Stimulated activated CD8-positive, alpha-beta memory T cell treated with anti-CD3 and anti-CD28 coated beads, Interleukin-4, amount 100 ng/mL, for 1 hour (primary cell): Measurements from ENCODE around the gene MOGAT2.

ENCODE experiments used
- DNase-seq, 2 donors: peaks; one replicate each; pipeline ENCODE4 v3.0.0-alpha.2; 2020; ENCODE audit warnings: low read depth in 2 of 2, low spot score in 1 of 2

MOGAT2 gene

GRCh38 chr11:75777461-75778110 is 59.9 kb downstream of the MOGAT2 start:
- no peak for DNase-seq

- no peak for DNase-seq
These were observed 61.3 kb downstream of the MOGAT2 start for GRCh38 chr11:75778962-75779361.

- no peak for DNase-seq
These were observed 62.3 kb downstream of the MOGAT2 start for GRCh38 chr11:75779960-75780359.

- no peak for DNase-seq
These were observed 63.2 kb downstream of the MOGAT2 start for GRCh38 chr11:75780888-75781287.

GRCh38 chr11:75781296-75781695 is 63.7 kb downstream of the MOGAT2 start:
- DNase-seq: no peak

GRCh38 chr11:75781831-75782230 is 64.2 kb downstream of the MOGAT2 start:
- no peak for DNase-seq
